Gastrocnemius medialis (tissue), 4 donors: ENCODE data around the gene CMIP.

ENCODE experiments used
- CTCF ChIP-seq, 5 experiments: fragments of 450-650 bp in 3 of 5; fragments of 200-600 bp in 2 of 5; sonication (generic) in 2 of 5; IDR thresholded peaks in 4 of 5; conservative IDR thresholded peaks in 1 of 5; 1 replicate in 4 of 5; 2 replicates in 1 of 5; pipeline ENCODE4 v1.5.1; 2016 to 2019; ENCODE audit warnings: antibody characterized with exemption in 5 of 5, mild to moderate bottlenecking in 3 of 5, moderate library complexity in 3 of 5
- POLR2A ChIP-seq, 2 donors: fragments of 450-650 bp; IDR thresholded peaks; one replicate each; pipeline ENCODE4 v1.6.1; 2017; ENCODE audit warnings: antibody characterized with exemption in 2 of 2, mild to moderate bottlenecking in 2 of 2, moderate library complexity in 2 of 2

GRCh38 chr16:81517150-81517499, 72.5 kb downstream of the CMIP start:
- TF ChIP-seq CTCF (IDR thresholded peaks at IDR 0.05 in 4 of 5, conservative IDR thresholded peaks at IDR 0.05 in 1 of 5), result no peak
- TF ChIP-seq POLR2A (IDR thresholded peaks at IDR 0.05), result no peak
